GM19328 (cell line): ENCODE data around the gene TMEM200C.
"Not testable (repeated sequence)": the region's sequence is repeated elsewhere in the genome, so short reads cannot be mapped to it uniquely, and the experiment has no call there.

Source experiments
- ATAC-seq: cut with Tn5 transposase; IDR thresholded peaks from one replicate; pipeline ENCODE4 v1.9.1; 2021; ENCODE audit warnings: mild to moderate bottlenecking, moderate library complexity; ENCODE audit not compliant: unreplicated experiment

TMEM200C gene

DNA sequence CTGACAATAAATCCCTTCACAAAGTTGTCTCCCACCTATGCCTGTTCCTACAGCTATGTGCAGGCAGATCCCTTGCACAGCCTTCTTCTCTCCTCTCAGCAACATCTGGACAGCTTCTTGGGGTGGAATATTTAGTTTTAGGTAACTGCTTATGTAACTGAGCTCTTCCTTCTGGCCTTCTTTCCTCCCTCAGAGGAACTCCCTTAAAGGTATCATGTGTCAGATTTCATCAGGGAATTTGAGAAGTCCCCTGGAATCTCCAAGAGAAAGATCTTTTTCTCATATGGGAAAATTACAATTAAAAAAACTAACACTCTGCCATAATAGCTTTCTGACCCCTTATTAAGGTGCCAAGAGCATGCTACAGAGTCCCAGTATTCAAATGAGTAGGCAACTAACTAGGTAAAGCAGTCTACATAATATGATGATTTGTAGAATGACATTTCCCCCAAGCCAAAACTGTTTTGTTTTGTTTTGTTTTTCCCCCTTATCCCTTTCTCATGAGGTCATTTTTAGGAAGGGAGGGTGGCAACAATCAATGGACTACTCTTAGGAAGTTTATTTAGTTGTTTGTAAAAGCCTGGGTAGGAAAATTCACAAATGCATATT, 2.4 kb downstream of the TMEM200C start:
- no peak for ATAC-seq

GRCh38 chr18:5891854-5892215, 3.5 kb downstream of the TMEM200C start:
- ATAC-seq, result no peak

DNA sequence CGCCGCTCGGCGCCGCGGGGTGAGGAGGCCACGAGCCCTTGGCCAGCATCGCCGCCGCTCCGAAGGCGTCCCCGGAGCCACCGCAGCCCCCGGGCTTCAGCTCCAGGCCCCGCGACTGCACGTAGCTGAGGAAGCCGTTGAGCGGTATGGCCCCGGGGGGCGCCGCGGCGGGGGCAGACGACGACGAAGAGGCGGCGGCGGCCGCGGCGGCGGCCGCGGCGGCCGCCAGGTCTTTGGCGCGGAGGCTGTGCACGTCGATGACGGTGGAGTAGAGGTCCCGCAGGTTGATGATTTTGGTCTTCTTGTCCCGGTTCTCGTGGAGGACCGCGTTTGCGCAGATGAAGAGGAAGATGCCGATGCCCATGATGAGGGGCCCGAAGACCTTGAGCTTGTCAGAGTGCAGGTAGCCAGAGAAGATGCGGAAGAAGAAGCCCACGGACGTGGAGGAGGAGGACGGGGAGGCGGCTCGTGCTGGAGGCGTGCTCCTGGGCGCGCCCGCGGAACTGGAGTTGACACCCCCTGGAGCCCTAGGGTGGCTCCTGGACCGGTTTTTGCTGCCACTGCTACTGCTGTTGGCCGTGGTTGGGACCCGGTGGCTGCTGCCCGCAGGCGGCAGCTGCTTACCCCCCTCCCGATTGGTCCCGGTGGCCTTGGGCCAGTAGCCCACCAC, 4.0 kb downstream of the TMEM200C start:
- peak; percentile 2 for ATAC-seq

GRCh38 chr18:5890331-5891183, 4.8 kb downstream of the TMEM200C start:
- peak; percentile 81 for ATAC-seq

DNA sequence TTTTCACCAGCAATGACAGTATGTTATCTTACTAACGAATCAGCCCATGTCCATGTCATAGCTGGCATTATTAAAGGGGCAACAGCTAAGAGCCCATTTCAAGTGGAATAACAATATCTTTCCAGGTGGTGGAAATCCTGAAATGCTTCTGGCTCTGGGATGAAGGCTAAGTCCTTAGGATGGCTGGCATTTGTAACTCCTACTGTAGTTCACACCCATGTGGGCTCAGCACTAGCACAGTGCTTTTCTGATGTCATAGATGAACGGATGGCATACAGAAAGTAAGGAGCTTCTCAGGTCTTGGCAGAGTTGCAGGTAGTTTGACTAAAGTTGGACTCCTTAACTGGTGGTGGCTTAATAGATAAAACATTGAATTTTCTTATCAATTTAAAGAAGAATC, 10.0 kb downstream of the TMEM200C start:
- ATAC-seq, result no peak

- ATAC-seq, result peak; percentile 56
Observed at GRCh38 chr18:5884375-5884774, 10.9 kb downstream of the TMEM200C start.

DNA sequence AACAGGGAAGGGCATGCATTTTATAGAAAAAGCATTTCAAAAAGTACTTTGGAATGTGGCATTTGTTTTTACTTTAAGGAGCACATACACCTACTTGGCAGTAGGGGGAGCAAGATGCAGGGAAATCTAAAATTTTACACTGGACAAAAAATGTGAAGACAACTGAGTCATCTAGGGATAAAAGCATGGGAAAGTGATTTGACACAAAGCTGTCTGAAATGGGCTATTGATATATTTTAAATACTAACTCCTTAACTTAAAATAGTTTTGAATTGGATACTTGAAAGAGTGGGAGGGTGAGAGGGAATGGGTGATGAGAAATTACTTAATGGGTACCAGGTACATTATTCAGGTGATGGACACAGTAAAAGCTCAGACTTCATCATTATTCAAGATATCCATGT, 15.8 kb downstream of the TMEM200C start:
- no peak for ATAC-seq

DNA sequence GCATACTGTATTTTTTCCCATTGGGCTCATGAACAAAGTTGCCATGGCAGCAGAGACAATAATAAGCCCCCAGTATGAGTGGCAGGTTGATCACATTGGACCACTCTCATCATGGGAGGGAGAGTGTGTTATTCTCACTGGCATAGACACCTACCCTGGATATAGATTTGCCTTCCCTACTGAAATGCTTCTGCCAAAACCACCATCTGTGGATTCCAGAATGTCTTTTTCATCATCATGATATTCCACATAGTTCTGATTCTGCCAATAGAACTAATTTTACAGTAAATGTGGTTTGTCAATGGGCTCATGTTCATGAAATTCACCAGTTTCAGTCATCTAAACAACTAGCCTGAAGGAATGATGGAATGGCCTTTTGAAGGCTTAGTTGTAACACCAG, 18.4 kb downstream of the TMEM200C start:
- ATAC-seq, result no peak

DNA sequence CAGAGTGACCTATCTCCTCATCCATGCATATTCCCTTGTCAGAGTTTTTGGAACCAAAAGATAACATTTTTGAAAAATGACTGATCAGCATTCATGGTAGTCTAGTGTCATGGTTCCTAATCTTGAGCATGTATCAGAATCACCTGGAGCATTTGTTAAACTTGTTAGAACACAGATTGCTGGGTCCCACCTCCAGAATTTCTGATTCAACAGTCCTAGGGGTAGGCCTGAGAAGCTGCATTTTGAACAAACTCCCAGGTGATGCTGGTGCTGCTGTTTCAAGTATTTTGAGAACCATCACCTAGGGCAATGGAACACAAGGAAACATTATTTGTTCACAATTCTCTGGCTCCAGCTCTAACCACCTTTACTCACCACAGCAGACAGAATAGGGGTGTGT, 21.0 kb downstream of the TMEM200C start:
- no peak for ATAC-seq

GRCh38 chr18:5872886-5873285, 22.4 kb downstream of the TMEM200C start:
- ATAC-seq, result no peak

DNA sequence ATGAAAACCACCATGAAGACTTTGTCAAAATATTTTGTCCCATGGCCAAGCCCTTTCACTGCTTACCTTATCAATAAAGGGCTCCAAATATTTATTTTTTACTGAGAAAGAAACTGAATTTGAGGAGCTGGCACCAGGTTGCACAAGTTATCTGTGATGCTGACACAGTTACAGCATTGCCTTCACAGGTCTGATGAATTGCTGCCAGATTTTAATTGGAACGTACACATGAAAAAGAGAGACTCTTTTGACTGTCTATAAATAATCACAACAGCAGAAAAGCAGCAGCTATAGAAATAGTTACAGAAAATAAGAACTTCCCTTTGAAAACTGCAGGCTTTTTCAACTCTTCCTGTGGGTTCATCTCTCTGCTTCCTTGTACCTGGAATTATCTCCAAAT, 23.9 kb downstream of the TMEM200C start:
- no peak for ATAC-seq

GRCh38 chr18:5868218-5868854, 27.0 kb downstream of the TMEM200C start:
- peak; percentile 88 for ATAC-seq

- ATAC-seq, result no peak
Observed at GRCh38 chr18:5865521-5865920, 29.8 kb downstream of the TMEM200C start.

- not testable (repeated sequence) for ATAC-seq
Observed at GRCh38 chr18:5862127-5862526, 33.2 kb downstream of the TMEM200C start.

DNA sequence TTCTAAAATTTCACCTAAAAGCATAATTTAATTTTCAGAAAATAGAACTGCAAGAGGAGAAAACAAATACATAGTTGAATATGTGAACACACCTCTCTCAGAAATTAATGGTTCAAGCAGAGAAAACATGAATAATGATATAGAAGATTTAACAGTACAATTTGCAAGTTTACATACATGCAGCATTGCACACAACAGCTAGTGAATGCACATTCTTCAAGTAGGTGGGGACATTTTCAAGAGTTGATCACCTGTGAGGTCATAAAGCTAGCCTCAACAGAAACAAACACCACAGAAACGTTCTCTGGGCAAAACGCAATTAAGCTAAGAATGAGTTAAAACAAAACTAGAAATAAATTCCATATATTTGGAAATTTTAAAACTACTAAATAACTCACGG, 38.1 kb downstream of the TMEM200C start:
- no peak for ATAC-seq

GRCh38 chr18:5853253-5853652, 42.1 kb downstream of the TMEM200C start:
- no peak for ATAC-seq

GRCh38 chr18:5851998-5852397, 43.3 kb downstream of the TMEM200C start:
- no peak for ATAC-seq

GRCh38 chr18:5842653-5843052, 52.7 kb downstream of the TMEM200C start:
- ATAC-seq, result no peak

GRCh38 chr18:5841518-5841917, 53.8 kb downstream of the TMEM200C start:
- ATAC-seq, result no peak

- no peak for ATAC-seq
Observed at GRCh38 chr18:5840547-5840946, 54.8 kb downstream of the TMEM200C start.

DNA sequence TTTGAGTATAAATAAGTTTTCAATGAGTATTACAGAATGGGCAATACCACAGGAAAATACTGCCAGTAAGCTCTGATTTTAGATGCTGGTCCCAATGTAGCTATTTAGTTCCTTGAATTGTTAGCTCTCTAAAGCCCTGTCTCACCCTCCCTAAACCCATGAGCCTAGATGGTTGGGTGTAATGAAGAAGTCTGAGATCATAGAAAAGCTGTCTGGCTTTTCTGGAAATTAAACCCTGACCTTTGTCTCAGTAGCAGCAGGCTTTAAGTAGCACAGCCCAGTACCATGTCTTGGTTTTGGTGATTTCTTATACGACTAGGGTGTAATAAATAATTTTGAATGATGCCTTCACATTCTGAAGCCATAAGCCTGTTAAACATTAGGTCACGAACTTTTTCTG, 55.3 kb downstream of the TMEM200C start:
- no peak for ATAC-seq

DNA sequence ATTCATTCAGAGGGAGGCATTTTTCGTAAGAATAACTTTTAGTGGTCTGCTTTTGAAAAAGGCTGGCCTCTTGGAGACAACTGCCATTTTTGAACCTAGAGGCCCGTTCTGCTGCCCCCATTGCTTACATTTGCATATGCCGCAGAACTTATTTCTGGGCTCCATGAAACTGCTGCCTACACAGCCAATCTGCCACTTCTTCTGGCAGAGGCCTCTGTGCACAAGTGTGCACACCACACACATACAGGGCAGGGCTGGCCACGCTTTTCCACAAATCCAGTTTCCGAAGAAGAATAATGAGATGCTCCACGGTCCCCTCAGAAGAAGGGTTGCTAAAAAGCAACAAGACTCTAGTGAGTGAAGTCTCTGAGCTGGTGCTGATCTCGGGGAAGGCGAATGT, 56.2 kb downstream of the TMEM200C start:
- ATAC-seq, result no peak
